ENCODE results near the gene TSHZ2.
"Not testable (repeated sequence)": the region's sequence is repeated elsewhere in the genome, so short reads cannot be mapped to it uniquely, and the experiment has no call there.

Gene TSHZ2

DNA sequence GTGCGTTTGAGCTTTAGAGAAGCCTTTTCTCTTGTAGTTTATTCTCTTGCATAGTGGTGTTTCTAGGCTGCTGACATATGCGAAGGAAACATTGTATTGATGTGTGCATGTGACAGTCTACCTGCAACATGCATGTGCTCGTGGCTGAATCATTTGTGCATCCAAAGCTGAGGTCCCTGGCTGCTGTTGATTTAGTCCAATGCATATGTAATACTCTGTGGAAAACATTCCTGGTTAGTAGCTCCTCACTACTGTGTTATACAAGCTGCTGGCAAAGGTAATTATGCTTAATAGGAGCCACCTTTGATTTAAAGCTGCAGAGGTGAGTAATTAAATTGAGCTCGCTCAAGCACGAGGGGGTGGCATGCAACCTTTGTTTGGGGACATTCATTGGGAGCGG is 24.5 kb downstream of the TSHZ2 start:
- DNase-seq, result no peak

DNA sequence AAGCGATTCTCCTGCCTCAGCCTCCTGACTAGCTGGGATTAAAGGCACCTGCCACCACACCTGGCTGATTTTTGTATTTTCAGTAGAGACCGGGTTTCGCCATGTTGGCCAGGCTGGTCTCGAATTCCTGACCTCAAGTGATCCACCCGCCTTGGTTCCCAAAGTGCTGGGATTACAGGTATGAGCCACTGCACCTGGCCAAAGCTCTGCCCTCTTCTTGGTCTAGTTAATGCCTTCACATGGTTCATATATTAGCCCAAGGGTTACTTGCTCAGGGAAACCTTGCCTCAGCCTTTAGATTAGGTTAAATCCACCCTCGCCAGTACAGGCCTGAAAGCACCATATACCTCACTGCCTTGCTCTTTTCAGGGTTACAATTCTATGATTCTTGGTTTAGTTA is 26.1 kb downstream of the TSHZ2 start:
- no peak for DNase-seq

DNA sequence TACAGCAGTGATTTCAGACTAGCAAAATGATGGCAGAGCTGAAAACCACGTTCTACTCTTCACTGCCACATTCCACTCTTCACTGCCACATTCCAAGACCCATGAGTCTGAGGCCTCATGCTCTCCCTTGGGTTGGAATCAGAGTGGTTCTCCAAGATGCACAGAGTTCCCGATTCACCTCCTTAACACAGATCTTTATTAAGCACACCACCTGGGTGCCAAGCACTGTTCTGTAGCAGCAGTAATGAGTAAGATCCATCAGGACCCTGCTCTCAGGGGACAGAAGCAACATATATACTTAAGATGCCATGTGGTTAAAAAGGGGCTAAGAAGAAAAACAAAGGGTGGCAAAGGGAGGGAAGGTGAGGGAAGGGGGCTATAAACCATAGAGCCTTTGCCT is 26.9 kb downstream of the TSHZ2 start:
- no peak for DNase-seq

DNA sequence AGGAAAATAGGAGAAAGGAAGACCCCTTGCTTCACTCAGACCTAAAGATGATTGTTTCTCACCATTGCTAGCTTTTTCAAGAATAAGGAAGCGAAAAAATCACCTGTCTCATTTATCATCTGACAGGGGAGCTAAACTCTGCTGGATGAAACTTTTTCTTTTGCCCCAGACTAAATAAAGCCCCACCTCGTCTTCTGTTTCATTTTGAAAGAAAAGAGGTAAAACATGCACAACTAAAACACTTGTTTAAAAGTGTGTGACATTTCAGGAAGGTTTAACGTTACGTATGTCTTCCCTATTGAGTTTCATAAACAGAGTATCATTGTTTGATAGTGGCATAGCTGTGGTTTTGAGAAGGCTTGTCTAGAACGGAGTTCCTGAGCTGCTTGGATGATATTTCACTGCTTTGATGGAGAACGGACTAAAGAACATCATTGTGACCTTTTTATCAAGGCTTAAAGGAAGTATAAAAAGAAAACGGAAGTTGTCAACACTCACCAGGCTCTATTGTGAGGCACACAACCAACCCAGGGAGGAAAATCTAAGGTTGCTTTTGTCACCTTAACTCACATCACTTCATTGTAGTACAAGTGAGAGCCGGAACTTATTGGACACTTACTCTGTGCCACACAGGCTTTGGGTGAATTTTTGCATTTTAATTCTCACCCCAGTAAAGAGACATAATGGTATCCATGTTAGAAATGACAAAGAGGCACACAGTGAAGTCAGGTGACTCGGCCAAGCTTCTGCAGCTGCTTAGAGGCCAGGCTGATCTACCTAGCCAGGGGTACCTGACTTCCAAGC is 29.5 kb downstream of the TSHZ2 start:
- no peak for DNase-seq

DNA sequence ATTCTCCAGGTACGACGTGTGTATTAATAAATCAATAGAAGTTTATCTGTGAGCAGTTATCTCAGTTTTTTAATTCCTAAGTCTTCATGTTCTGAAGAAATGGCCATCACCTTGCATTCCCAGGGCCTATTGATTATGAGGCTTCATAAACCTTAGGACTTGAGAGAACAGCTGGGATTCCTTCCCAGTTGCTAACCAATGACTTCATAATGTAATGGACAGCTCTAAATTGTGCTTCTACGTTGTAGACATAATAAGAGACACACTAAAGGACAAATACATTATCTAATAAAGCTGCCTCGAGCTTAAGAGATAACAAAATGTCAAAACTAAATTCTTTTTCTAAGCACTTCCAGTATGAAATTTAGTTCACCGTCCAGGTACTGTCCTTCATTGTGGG is 30.6 kb downstream of the TSHZ2 start:
- no peak for DNase-seq

DNA sequence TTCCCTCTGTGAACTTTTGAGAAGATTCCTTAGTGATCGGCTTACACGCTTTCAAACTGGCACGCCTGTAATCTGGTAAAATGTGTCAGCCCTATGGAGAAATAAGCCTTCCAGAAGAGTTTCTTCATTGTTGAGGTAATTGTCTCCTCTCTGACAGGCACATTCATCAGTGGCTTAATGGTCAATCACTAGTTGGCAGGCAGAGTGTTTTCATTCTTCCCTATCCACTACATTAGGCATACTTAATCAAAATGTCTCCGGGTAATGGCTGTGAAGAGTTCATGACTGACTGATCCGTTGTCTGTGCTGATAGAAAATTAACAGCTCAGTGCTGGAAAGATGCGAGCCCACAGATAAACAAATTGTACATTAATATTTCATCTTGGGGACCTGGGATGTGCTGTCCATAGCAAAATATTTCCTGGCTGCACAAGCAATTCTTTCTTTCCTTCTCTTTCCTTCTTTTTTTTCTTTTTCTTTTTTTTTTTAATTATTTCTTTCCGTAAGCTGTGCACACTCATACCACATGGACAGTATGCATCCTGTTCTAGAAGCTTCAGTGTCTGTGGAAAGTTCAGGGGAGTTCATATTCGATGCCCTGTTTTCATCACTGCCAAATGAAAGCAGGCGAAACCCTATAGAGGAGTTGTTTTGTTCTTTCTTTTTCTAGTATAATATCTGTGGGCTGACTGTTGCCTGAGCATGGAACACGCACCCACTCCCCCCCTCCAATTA is 31.4 kb downstream of the TSHZ2 start:
- DNase-seq, result no peak

DNA sequence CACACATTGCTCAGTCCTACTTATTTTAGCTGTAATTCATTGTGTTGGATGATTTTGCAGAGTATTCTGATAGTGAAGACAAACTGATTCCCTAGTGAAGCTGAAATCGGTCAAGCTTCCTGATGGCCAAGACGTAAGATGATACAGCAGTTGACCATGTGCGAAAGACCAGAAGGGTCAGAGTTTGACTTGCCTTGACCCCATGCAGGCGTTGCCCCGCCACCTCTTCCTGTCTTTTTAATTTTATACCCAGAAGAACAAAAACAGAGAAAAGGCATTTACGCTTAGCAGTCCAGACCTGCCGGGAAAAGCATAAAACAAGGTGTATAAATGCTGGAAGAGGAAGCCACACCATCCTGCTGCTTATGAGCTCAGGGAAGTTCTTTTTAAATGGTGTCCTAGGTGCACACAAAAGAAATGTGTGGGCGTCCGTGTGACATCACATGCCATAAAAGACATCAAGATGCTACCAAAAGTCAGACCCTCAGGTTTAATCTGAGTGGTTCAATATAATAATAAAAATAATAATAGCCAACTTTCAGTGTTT is 32.2 kb downstream of the TSHZ2 start:
- DNase-seq, result no peak

DNA sequence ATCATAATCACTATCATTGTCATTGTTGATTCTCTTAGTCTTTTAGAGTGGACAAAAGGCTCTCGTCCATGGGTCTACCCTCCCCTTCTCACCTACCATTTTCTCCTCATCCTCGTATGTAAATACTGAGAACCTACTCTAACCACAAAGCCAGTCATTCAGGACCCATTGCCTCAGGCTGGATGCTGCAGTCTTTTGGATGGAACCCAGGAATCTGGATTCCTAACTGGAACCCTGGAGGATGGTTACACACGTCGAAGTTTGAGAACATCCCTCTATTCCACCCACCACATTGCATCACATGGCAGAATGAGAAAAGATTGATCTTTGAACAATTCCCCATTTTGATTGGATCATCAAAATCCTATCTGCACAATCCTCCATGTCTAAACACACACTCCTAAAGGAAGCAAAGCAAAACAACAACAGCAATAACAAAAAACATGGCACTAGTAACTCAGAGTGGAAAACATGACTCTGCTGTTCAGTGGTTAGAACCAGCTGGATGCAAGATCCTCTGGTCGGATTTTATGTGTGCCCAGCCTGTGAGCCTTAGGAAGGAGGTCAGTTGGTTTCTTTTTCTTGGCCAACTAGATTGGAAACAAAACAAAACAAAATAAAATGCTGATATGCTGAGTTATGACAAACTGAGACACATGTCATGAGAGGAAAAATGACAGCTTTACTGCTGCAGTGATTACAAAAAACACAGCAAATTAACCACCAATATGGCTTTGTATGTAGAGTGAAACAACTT is 38.0 kb downstream of the TSHZ2 start:
- DNase-seq, result no peak

DNA sequence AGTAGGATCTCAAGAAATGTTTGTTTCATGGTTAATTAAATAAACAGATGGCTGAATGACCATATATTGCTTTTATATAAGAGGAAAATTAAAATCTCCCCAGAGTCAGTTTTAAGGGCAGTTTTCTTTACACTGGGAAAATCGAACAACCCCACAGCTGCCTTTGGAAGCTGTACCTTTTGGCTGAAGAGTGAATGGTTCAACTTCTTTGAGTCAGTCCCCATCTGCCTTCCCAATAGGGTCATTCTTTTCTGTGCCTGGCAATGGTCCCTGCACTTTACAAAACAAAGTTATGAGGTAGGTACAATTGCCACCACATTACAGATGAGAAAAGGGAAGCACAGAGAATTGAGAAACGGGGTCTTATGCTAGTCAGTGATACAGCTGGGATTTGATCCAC is 39.5 kb downstream of the TSHZ2 start:
- no peak for DNase-seq

DNA sequence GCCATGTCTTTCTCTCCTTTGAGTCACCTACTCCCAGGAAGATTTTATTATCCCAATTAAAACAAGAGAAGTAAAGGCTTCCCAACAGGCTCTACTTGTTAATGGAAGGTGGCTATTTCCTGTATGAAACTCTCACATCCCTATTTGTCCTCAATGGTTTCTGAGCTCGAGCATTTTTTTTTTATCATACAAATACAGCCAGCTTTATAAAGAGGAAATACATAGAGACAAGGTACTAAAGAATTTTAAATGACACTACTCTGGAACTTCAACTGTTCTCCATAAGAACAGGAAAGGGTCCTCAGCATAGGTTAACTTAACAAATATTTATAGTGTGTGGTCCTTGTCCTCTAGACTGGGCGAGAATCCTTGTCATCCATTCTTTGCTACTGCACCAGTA is 41.0 kb downstream of the TSHZ2 start:
- DNase-seq, result no peak

DNA sequence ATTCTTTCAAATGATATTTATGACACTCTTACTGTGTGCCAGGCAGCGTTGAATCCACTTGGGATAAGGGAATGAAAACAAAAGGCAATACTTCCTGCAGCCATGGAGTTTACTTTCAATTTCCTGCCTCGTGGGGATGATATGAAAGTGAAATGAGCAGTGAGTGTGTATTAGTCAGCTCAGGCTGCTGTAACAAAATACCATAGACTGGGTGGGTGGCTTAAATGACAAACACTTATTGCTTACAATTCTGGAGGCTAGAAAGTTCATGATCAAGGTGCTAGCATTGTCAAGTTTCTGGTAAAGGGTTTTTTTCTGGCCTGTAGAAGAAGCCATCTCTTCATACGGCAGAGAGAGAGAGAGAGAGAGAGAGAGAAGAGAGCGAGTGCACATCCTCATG is 41.7 kb downstream of the TSHZ2 start:
- DNase-seq, result no peak

DNA sequence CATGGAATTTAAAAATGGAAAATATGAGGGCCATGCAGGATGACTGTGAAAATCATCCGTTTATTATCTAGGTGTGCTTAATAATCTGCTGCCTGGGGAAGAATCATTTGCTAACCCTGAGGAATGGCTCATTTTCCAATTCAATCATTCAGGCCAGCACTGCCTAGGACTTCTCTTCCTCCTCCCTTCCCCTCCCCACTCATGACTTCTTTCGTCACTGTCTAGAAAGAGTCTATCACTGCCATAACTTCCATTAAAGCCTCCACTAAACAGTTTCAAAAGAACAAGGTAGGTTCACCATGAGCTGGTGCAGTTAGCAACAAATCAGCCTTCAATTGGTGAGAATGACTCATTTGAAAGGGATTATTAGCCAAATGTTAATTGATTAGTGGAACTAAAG is 43.9 kb downstream of the TSHZ2 start:
- no peak for DNase-seq

DNA sequence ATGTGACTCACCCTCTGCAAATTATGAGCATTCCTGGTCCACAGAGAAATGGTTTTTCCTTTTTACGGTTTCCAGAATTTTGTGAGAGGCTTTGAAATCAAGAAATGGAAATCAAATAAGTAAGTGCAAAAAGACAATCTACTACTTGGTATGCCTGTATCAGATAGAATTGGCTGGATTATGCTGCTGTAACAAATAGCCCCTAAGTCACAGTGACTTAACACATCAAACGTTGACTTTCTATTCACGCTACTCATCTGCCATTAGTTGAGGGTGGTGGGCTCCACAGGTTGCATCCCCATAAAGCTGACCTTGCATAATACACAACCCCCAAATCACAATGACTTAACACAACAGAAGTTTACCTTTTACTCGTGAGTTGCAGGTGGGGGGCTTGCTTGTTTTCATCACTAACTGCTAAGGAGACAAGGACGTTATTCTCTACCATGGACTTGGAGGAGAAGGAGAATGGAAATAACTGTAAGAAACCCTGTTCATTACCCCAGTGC is 44.4 kb downstream of the TSHZ2 start:
- no peak for DNase-seq

DNA sequence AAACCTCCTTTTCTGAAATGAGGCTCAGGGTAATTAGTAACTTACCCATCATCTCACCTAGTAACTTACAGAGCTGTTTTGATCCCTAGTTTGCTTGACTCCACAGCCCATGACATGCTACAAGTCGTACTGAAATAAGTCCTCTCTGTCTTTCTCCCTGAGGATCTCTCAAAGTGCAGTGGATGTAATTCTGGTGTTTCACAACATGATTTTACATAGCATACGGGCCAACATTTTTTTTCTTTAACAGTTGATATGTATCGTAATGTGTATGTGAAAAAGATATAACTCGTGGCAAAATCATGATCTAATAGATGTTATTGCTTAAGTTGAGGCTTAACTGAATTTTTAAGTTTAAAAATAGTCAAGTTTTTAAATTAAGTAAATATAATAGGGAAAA is 45.0 kb downstream of the TSHZ2 start:
- no peak for DNase-seq

DNA sequence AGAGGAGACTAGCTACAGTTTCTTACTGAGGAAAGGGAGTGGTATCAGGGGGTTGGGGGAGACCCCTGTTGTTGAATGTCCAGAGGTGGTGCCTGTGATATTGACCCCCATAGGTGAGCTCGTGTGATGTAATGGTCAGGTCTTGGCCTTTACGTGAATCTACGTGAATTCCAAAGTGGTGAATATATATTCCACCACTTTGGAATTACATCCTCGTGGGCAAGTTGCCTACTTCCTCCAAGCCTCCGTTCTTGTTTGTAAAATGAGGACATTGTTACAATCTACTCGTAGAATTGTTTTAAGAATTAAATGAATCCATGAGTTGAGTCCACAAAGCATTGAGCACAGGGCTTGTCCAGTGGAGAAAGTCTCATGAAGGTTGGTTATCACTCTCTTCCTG is 47.3 kb downstream of the TSHZ2 start:
- DNase-seq, result no peak

DNA sequence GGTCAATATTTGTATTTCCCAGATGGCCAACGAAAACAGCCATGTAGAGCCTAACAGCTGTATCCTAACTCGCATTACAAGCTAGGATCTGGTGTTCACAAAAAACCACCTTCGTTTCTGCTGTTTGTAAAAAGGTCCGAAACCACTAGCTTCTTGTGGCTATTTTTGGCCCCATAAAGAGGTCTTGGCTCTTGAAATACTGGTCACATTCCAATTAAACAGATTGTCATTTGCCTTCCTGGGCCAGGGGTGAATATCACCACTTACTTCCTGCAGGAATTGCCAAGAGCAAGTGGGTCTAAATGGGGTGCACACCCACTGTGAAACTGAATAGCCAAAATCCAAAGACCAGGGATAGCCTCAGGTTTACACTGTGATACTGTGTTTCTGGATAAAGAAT is 48.2 kb downstream of the TSHZ2 start:
- no peak for DNase-seq

DNA sequence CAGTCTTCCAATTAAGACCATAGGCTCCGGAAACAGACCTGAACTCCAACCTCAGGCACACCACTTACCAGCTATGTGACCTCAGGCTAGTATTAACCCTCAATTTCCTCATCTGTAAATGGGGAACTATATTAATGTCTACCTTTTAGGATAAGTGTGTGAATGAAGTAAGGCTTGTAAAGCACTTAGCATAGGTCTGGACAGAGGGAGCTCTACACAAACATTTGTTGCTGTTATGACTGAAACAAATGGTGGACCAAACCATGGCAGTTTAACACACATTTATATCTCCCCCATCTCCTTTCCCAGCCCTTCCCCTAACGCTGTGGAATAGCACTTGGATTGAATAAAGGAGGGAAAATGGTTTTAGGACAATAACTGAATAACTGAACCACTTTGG is 48.7 kb downstream of the TSHZ2 start:
- DNase-seq, result no peak

DNA sequence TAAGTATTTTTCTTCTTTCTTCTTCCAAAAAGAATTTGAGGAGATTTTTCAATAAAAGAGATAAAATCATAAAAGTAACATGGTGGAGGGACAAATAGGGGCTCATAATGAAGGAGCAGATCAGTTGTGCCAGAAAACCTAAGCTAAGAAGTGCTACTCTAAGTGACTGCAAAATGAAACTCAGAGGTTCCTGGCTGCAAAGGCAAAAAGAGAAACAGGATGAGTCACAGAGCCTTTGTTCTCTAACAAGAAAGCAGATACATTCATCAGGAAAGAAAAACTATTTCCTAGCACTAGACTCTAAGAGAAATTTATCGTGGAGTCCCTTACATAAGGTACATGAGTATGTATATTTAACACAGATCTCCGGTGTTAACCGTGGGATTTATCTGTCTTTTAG is 49.8 kb downstream of the TSHZ2 start:
- no peak for DNase-seq

DNA sequence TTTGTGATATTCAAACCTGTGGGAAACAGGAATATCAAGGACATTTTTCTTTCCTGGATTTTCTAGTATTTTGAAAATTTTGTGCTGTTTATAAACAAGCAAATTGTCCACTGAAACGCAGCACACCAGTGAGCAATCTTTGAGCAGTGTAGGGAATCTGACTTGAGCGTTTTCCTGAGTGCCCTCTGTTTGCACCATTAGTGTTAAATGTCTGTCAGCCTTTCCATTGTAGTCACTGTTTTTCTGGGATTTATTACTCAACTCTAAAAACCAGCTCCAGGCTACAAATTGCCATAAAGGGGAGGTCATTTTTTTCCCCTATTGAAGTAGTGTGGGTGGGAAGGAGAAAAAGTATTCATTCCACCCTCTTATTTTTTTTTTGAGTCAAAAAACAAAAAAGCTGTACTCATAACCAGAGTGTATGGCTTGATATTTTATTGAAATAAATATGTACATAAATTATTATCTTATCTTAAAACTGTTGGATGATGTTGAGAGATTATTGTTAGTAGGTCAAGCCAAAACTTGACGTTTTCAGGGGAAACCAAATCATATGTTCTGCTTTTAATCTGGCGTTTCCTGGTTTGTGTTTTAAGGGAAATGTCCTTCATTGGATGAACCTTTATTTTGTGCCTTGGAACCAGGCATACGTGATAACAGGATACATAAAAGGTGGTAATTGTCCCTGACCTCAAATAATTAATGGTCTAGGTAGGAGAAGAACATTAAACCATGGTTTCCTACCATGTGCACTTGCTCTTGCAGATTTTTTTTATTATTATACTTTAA is 51.8 kb downstream of the TSHZ2 start:
- no peak for DNase-seq

DNA sequence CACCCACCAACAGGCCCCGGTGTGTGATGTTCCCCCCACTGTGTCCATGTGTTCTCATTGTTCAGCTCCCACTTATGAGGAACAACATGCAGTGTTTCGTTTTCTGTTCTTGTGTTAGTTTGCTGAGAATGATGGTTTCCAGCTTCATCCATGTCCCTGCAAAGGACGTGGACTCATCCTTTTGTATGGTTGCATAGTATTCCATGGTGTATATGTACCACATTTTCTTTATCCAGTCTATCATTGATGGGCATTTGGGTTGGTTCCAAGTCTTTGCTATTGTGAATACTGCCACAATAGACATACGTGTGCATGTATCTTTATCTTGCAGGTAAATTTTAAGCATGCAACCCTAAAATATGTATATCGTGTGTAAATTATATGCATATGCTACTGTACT is 52.5 kb downstream of the TSHZ2 start:
- not testable (repeated sequence) for DNase-seq

DNA sequence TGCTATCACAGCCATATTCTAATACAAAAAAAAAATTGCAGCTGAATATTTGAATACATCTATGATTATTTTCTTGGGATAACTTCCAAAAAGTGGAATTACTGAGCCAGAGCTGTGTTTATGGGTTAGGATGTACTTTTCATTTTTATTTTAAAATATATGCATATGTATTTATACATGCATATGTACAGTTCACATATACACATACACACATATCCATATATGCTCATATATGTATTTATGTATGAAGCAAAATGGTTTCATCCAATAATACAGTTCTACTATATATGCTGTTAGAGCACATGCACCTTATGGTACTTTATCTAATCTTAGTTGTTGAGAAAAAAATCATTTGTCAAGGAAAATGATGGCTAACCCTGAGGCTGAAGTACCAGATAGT is 54.9 kb downstream of the TSHZ2 start:
- DNase-seq, result no peak

DNA sequence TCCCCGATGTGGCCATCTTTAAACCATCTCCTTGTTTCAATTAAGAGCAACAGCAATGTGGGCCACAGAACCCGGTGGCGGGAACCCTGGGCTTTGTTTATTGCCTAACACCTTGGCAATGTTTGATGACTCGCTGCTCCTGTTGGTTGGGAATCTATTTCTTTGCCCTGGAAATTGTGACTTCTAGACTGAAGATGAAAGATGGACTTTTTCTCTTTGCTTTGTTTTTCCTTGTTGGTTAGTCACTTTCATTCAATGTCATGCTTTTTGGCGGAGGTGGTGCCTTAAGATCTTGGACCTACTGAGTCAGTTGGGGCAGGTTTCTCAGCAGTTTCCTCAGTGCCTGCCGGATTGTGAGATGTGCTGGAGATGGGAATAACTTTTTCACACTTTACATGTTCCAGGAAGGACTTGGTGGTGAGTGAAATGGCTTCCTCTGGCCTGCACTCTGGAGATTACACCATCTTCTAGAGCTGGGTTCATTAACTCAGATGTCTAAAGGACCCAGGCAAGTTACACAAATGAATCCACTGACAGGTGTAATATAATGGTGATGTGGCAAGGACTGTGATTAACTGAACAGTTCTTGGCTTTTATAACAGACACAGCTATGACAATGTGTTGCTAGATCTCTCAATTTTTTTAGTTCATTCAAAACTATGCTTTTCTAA is 56.3 kb downstream of the TSHZ2 start:
- DNase-seq, result peak; percentile 12
